Measurements from ENCODE around the gene TMEM250. TPM values are rescaled to one million over a fixed set of nuclear protein-coding genes. Genes with fewer than 3 reads are reported as not detected.

Gene TMEM250
- total RNA-seq, 2 experiments from 2014 or later, result 6.5 to 7.9 TPM

GRCh38 chr9:136117291-136117915 is 1.3 kb downstream of the TMEM250 start:
- H3K9me3 ChIP-seq (ENCODE audit: control insufficient read depth in 1 of 2, insufficient read depth in 1 of 2, low read length in 2 of 2), result no peaks in the 10 kb centered on the region
- ATAC-seq (ENCODE audit: poor library complexity), result no peak
- H3K9me3 Mint-ChIP-seq, result no peaks in the 10 kb centered on the region
- H3K36me3 Mint-ChIP-seq (ENCODE audit: low read depth), result peaks cover 5% of the 10 kb centered on the region
- H3K36me3 ChIP-seq (ENCODE audit: insufficient read depth, low read length), result peaks cover 19% of the 10 kb centered on the region
- peak in 1 of 14 experiments; percentile 43 for DNase-seq
- H3K4me1 ChIP-seq (ENCODE audit: insufficient read depth, low read length), result peaks cover 64% of the 10 kb centered on the region
- peak overlapping the region; percentile 54 for H3K4me3 ChIP-seq (ENCODE audit: low read length)
- H3K4me1 Mint-ChIP-seq (ENCODE audit: low read depth), result peaks cover 27% of the 10 kb centered on the region
- H3K4me3 Mint-ChIP-seq, result peak overlapping the region; percentile 87
- H3K27me3 ChIP-seq (ENCODE audit: control insufficient read depth in 1 of 2, insufficient read depth in 2 of 2, low read length in 2 of 2), result no peaks in the 10 kb centered on the region
- H3K27ac ChIP-seq (ENCODE audit: low read depth in 1 of 2, low read length in 2 of 2), result peak overlapping the region in 1 of 2 donors; percentile 67
- TF ChIP-seq CTCF (IDR thresholded peaks at IDR 0.05), result no peak
- POLR2A ChIA-PET, result interaction anchor here (0.9 to 2.4 kb wide), 7 partner anchors 8 to 156 kb away, joined by 4 to 22 read pairs (median 5); partner anchors contain the start of gene UBAC1
- H3K27me3 Mint-ChIP-seq, result no peaks in the 10 kb centered on the region
- peak overlapping the region; percentile 70 for H3K27ac Mint-ChIP-seq
- intact Hi-C loops (cut with DNase I, micrococcal nuclease), result loop anchor here in 1 of 2 experiments (5.0 kb wide), 1 partner anchor 245 kb away; the partner anchor contains the start of gene DNLZ
- CTCF ChIA-PET, result interaction anchor here (0.9 to 1.2 kb wide), 2 partner anchors 8 to 28 kb away, joined by 3 to 5 read pairs; no protein-coding TSS in a partner anchor

- H3K36me3 ChIP-seq (ENCODE audit: insufficient read depth, low read length), result peaks cover 19% of the 10 kb centered on the region
- no peaks in the 10 kb centered on the region for H3K9me3 ChIP-seq (ENCODE audit: control insufficient read depth in 1 of 2, insufficient read depth in 1 of 2, low read length in 2 of 2)
- ATAC-seq (ENCODE audit: poor library complexity), result no peak
- ChIA-PET CTCF (no interaction called here), POLR2A (interaction anchor here (2.4 kb wide), 1 partner anchor 9 kb away, joined by 10 read pairs; no protein-coding TSS in a partner anchor)
- H3K27ac ChIP-seq (ENCODE audit: low read depth in 1 of 2, low read length in 2 of 2), result no peak overlapping the region
- TF ChIP-seq CTCF (IDR thresholded peaks at IDR 0.05), result no peak
- no peaks in the 10 kb centered on the region for H3K9me3 Mint-ChIP-seq
- no peak overlapping the region for H3K27ac Mint-ChIP-seq
- peaks cover 36% of the 10 kb centered on the region for H3K4me1 Mint-ChIP-seq (ENCODE audit: low read depth)
- peaks cover 73% of the 10 kb centered on the region for H3K4me1 ChIP-seq (ENCODE audit: insufficient read depth, low read length)
- no peaks in the 10 kb centered on the region for H3K27me3 Mint-ChIP-seq
- intact Hi-C loops (cut with DNase I, micrococcal nuclease), result loop anchor here in 1 of 2 experiments (5.0 kb wide), 1 partner anchor 246 kb away; the partner anchor contains the start of gene DNLZ
- no peak overlapping the region for H3K4me3 ChIP-seq (ENCODE audit: low read length)
- peaks cover 5% of the 10 kb centered on the region for H3K36me3 Mint-ChIP-seq (ENCODE audit: low read depth)
- no peak for DNase-seq
- H3K4me3 Mint-ChIP-seq, result peak overlapping the region; percentile 54
- H3K27me3 ChIP-seq (ENCODE audit: control insufficient read depth in 1 of 2, insufficient read depth in 2 of 2, low read length in 2 of 2), result no peaks in the 10 kb centered on the region
These were observed 2.1 kb downstream of the TMEM250 start for GRCh38 chr9:136116360-136117098.

- Mint-ChIP-seq H3K27ac (no peak overlapping the region), H3K36me3 (ENCODE audit: low read depth) (peaks cover 5% of the 10 kb centered on the region), H3K27me3 (no peaks in the 10 kb centered on the region), H3K4me3 (peak overlapping the region; percentile 54), H3K4me1 (ENCODE audit: low read depth) (peaks cover 40% of the 10 kb centered on the region), H3K9me3 (no peaks in the 10 kb centered on the region)
- H3K9me3 ChIP-seq (ENCODE audit: control insufficient read depth in 1 of 2, insufficient read depth in 1 of 2, low read length in 2 of 2), result no peaks in the 10 kb centered on the region
- no peak for DNase-seq
- H3K27me3 ChIP-seq (ENCODE audit: control insufficient read depth in 1 of 2, insufficient read depth in 2 of 2, low read length in 2 of 2), result no peaks in the 10 kb centered on the region
- peaks cover 19% of the 10 kb centered on the region for H3K36me3 ChIP-seq (ENCODE audit: insufficient read depth, low read length)
- no peak overlapping the region for H3K4me3 ChIP-seq (ENCODE audit: low read length)
- no peak for ATAC-seq (ENCODE audit: poor library complexity)
- intact Hi-C loops (cut with DNase I, micrococcal nuclease), result loop anchor here in 1 of 2 experiments (5.0 kb wide), 1 partner anchor 247 kb away; the partner anchor contains the start of gene DNLZ
- no peak overlapping the region for H3K27ac ChIP-seq (ENCODE audit: low read depth in 1 of 2, low read length in 2 of 2)
- peaks cover 80% of the 10 kb centered on the region for H3K4me1 ChIP-seq (ENCODE audit: insufficient read depth, low read length)
- POLR2A ChIA-PET, result no interaction called here
- CTCF ChIA-PET, result no interaction called here
- TF ChIP-seq CTCF (IDR thresholded peaks at IDR 0.05), result no peak
These were observed 2.9 kb downstream of the TMEM250 start for GRCh38 chr9:136115641-136116359.

Data from CD4-positive, alpha-beta T cell (primary cell).